Subcutaneous adipose tissue (tissue), 4 donors: Measurements from ENCODE around the gene PCDHGC4. TPM values are rescaled to one million over a fixed set of nuclear protein-coding genes. Genes with fewer than 3 reads are reported as not detected.

Source experiments
- total RNA-seq, 4 donors: library from RNA; depleted of rRNA; stranded (reverse); fragments of >200 nt; gene quantifications; one replicate each; pipeline ENCODE4 v1.1.0, GENCODE V29; 2016

Gene PCDHGC4
- total RNA-seq, 4 donors from 2014 or later: 1.0 to 10.9 (median 1.9) TPM

Other genes starting within 250 kb of the PCDHGC4 start
- gene PCDHB15, start 239.6 kb upstream of the PCDHGC4 start, total RNA-seq: 1 to 10 TPM in 2 of 4 donors, under 1 TPM in 2; 0.34 to 1.9 (median 0.96) TPM
- 1 to 10 TPM in 2 of 4 donors, under 1 TPM in 2; 0.85 to 2.3 (median 1.0) TPM for gene SLC25A2, start 181.0 kb upstream of the PCDHGC4 start, total RNA-seq
- gene TAF7, start 164.2 kb upstream of the PCDHGC4 start, total RNA-seq: 10 to 100 TPM; 41.1 to 77.9 (median 50.1) TPM
- gene PCDHGA1, start 154.5 kb upstream of the PCDHGC4 start, total RNA-seq: under 1 TPM; under 0.01 to 0.38 (median 0.33) TPM
- 1 to 10 TPM; 2.3 to 6.5 (median 2.6) TPM for gene PCDHGA2, start 146.3 kb upstream of the PCDHGC4 start, total RNA-seq
- gene PCDHGA3, start 141.2 kb upstream of the PCDHGC4 start, total RNA-seq: 1 to 10 TPM; 1.8 to 3.6 (median 2.4) TPM
- 1 to 10 TPM in 3 of 4 donors, under 1 TPM in 1; 0.75 to 2.3 (median 1.5) TPM for gene PCDHGB1, start 134.9 kb upstream of the PCDHGC4 start, total RNA-seq
- 1 to 10 TPM; 2.7 to 4.0 (median 3.5) TPM for gene PCDHGA4, start 130.0 kb upstream of the PCDHGC4 start, total RNA-seq
- gene PCDHGB2, start 125.0 kb upstream of the PCDHGC4 start, total RNA-seq: 1 to 10 TPM; 2.1 to 5.3 (median 3.8) TPM
- 1 to 10 TPM; 2.7 to 5.8 (median 3.3) TPM for gene PCDHGA5, start 120.9 kb upstream of the PCDHGC4 start, total RNA-seq
- gene PCDHGB3, start 114.8 kb upstream of the PCDHGC4 start, total RNA-seq: 1 to 10 TPM; 1.5 to 4.4 (median 1.9) TPM
- gene PCDHGA6, start 111.1 kb upstream of the PCDHGC4 start, total RNA-seq: 1 to 10 TPM; 3.1 to 6.2 (median 3.4) TPM
- gene PCDHGA7, start 102.3 kb upstream of the PCDHGC4 start, total RNA-seq: 1 to 10 TPM; 1.8 to 5.1 (median 3.7) TPM
- gene PCDHGB4, start 97.3 kb upstream of the PCDHGC4 start, total RNA-seq: 1 to 10 TPM; 2.3 to 4.1 (median 3.1) TPM
- 1 to 10 TPM; 1.5 to 2.8 (median 1.5) TPM for gene PCDHGA8, start 92.4 kb upstream of the PCDHGC4 start, total RNA-seq
- gene PCDHGB5, start 87.1 kb upstream of the PCDHGC4 start, total RNA-seq: 1 to 10 TPM; 5.3 to 7.0 (median 6.7) TPM
- 1 to 10 TPM; 4.1 to 8.3 (median 5.6) TPM for gene PCDHGA9, start 82.3 kb upstream of the PCDHGC4 start, total RNA-seq
- 1 to 10 TPM; 4.6 to 7.7 (median 5.8) TPM for gene PCDHGB6, start 77.0 kb upstream of the PCDHGC4 start, total RNA-seq
- gene PCDHGA10, start 72.0 kb upstream of the PCDHGC4 start, total RNA-seq: 1 to 10 TPM; 4.4 to 6.0 (median 4.6) TPM
- gene PCDHGB7, start 67.4 kb upstream of the PCDHGC4 start, total RNA-seq: 10 to 100 TPM in 1 of 4 donors, 1 to 10 TPM in 3; 7.2 to 10.4 (median 8.2) TPM
- gene PCDHGA11, start 64.0 kb upstream of the PCDHGC4 start, total RNA-seq: 1 to 10 TPM; 3.4 to 6.2 (median 4.2) TPM
- 1 to 10 TPM; 3.8 to 9.2 (median 5.7) TPM for gene PCDHGA12, start 54.5 kb upstream of the PCDHGC4 start, total RNA-seq
- gene PCDHGC3, start 9.1 kb upstream of the PCDHGC4 start, total RNA-seq: 10 to 100 TPM; 16.5 to 35.4 (median 30.4) TPM
- gene PCDHGC5, start 4.1 kb downstream of the PCDHGC4 start, total RNA-seq: 1 to 10 TPM in 2 of 4 donors, under 1 TPM in 2; 0.82 to 1.8 (median 1.2) TPM
- 10 to 100 TPM; 48.2 to 65.0 (median 55.0) TPM for gene DIAPH1, start 134.0 kb downstream of the PCDHGC4 start, total RNA-seq
- 10 to 100 TPM; 37.7 to 49.1 (median 40.3) TPM for gene HDAC3, start 151.8 kb downstream of the PCDHGC4 start, total RNA-seq
- gene RELL2, start 152.0 kb downstream of the PCDHGC4 start, total RNA-seq: 1 to 10 TPM in 2 of 4 donors, under 1 TPM in 2; 0.49 to 1.9 (median 1.4) TPM
- 10 to 100 TPM in 3 of 4 donors, 1 to 10 TPM in 1; 4.4 to 23.1 (median 16.3) TPM for gene FCHSD1, start 166.4 kb downstream of the PCDHGC4 start, total RNA-seq
- 10 to 100 TPM in 1 of 4 donors, 1 to 10 TPM in 3; 3.7 to 17.3 (median 5.1) TPM for gene ARAP3, start 197.2 kb downstream of the PCDHGC4 start, total RNA-seq